Measurements from ENCODE around the gene KRTAP12-4.
"Not testable (repeated sequence)": the region's sequence is repeated elsewhere in the genome, so short reads cannot be mapped to it uniquely, and the experiment has no call there.

The KRTAP12-4 gene

GRCh38 chr21:44632067-44632466 lies 22.4 kb downstream of the KRTAP12-4 start:
- Mint-ChIP-seq H3K27me3 (no peaks in the 10 kb centered on the region), H3K9me3 (peaks cover 33% of the 10 kb centered on the region), H3K27ac (no peak overlapping the region), H3K4me3 (no peak overlapping the region), H3K36me3 (peaks cover 13% of the 10 kb centered on the region), H3K4me1 (peaks cover 32% of the 10 kb centered on the region)

- Mint-ChIP-seq H3K36me3 (peaks cover 13% of the 10 kb centered on the region), H3K4me1 (peaks cover 38% of the 10 kb centered on the region), H3K27me3 (no peaks in the 10 kb centered on the region), H3K27ac (no peak overlapping the region), H3K9me3 (peaks cover 33% of the 10 kb centered on the region), H3K4me3 (peak overlapping the region; percentile 41)
Observed at GRCh38 chr21:44630440-44630839, 24.0 kb downstream of the KRTAP12-4 start.

GRCh38 chr21:44628707-44629391 lies 25.6 kb downstream of the KRTAP12-4 start:
- no peak overlapping the region for H3K27ac Mint-ChIP-seq

GRCh38 chr21:44627831-44628233 lies 26.6 kb downstream of the KRTAP12-4 start:
- H3K27ac Mint-ChIP-seq, H3K4me3 Mint-ChIP-seq, H3K27me3 Mint-ChIP-seq: not testable (repeated sequence)
- Mint-ChIP-seq H3K36me3 (peaks cover 18% of the 10 kb centered on the region), H3K9me3 (peaks cover 37% of the 10 kb centered on the region), H3K4me1 (peaks cover 38% of the 10 kb centered on the region)

More at GRCh38 chr21:44628707-44629391, 25.6 kb downstream of the KRTAP12-4 start:
- no peak overlapping the region for H3K4me3 Mint-ChIP-seq
- no peaks in the 10 kb centered on the region for H3K27me3 Mint-ChIP-seq
- peaks cover 38% of the 10 kb centered on the region for H3K4me1 Mint-ChIP-seq
- peaks cover 37% of the 10 kb centered on the region for H3K9me3 Mint-ChIP-seq
- peaks cover 15% of the 10 kb centered on the region for H3K36me3 Mint-ChIP-seq

- H3K4me3 Mint-ChIP-seq, H3K27me3 Mint-ChIP-seq: not testable (repeated sequence)
- H3K36me3 Mint-ChIP-seq = peaks cover 22% of the 10 kb centered on the region
- H3K4me1 Mint-ChIP-seq = peaks cover 38% of the 10 kb centered on the region
- H3K9me3 Mint-ChIP-seq = peaks cover 42% of the 10 kb centered on the region
- peak overlapping the region; percentile 59 for H3K27ac Mint-ChIP-seq
Observed at GRCh38 chr21:44627181-44627822, 27.2 kb downstream of the KRTAP12-4 start.

- Mint-ChIP-seq H3K27me3 (no peaks in the 10 kb centered on the region), H3K4me1 (peaks cover 38% of the 10 kb centered on the region), H3K36me3 (peaks cover 22% of the 10 kb centered on the region), H3K9me3 (peaks cover 42% of the 10 kb centered on the region), H3K4me3 (no peak within 1 kb of the TSS), H3K27ac (peak within 1 kb of the TSS; percentile 59)
Observed at GRCh38 chr21:44626673-44627143, 27.8 kb downstream of the KRTAP12-4 start, which contains the start of gene KRTAP10-9. Gene KRTAP10-9, plus strand, starts transcription at chr21:44627093. Its CDS starts 79 bp downstream, at chr21:44627172.

- Mint-ChIP-seq H3K27ac (no peak overlapping the region), H3K27me3 (no peaks in the 10 kb centered on the region), H3K4me1 (peaks cover 37% of the 10 kb centered on the region), H3K9me3 (peaks cover 38% of the 10 kb centered on the region), H3K36me3 (peaks cover 22% of the 10 kb centered on the region), H3K4me3 (no peak overlapping the region)
Observed at GRCh38 chr21:44626262-44626661, 28.2 kb downstream of the KRTAP12-4 start.

GRCh38 chr21:44625756-44626155 lies 28.7 kb downstream of the KRTAP12-4 start:
- Mint-ChIP-seq H3K9me3 (peaks cover 35% of the 10 kb centered on the region), H3K4me3 (no peak overlapping the region), H3K36me3 (peaks cover 20% of the 10 kb centered on the region), H3K27ac (no peak overlapping the region), H3K4me1 (peaks cover 34% of the 10 kb centered on the region), H3K27me3 (no peaks in the 10 kb centered on the region)

- Mint-ChIP-seq H3K36me3 (peaks cover 30% of the 10 kb centered on the region), H3K27me3 (no peaks in the 10 kb centered on the region), H3K4me1 (peaks cover 34% of the 10 kb centered on the region), H3K4me3 (no peak overlapping the region), H3K9me3 (peaks cover 51% of the 10 kb centered on the region), H3K27ac (no peak overlapping the region)
Observed at GRCh38 chr21:44623575-44623974, 30.9 kb downstream of the KRTAP12-4 start.

GRCh38 chr21:44619886-44620285 lies 34.6 kb downstream of the KRTAP12-4 start:
- Mint-ChIP-seq H3K27ac (peak overlapping the region; percentile 96), H3K36me3 (peaks cover 30% of the 10 kb centered on the region), H3K4me1 (peaks cover 53% of the 10 kb centered on the region), H3K4me3 (peak overlapping the region; percentile 71), H3K27me3 (no peaks in the 10 kb centered on the region), H3K9me3 (peaks cover 50% of the 10 kb centered on the region)

GRCh38 chr21:44618909-44619308 lies 35.5 kb downstream of the KRTAP12-4 start:
- peak overlapping the region; percentile 71 for H3K4me3 Mint-ChIP-seq
- H3K4me1 Mint-ChIP-seq = peaks cover 56% of the 10 kb centered on the region
- no peaks in the 10 kb centered on the region for H3K27me3 Mint-ChIP-seq
- peaks cover 40% of the 10 kb centered on the region for H3K9me3 Mint-ChIP-seq
- peak overlapping the region; percentile 96 for H3K27ac Mint-ChIP-seq
- H3K36me3 Mint-ChIP-seq = peaks cover 28% of the 10 kb centered on the region

GRCh38 chr21:44618504-44618903 lies 36.0 kb downstream of the KRTAP12-4 start:
- Mint-ChIP-seq H3K27ac (peak overlapping the region; percentile 96), H3K27me3 (no peaks in the 10 kb centered on the region), H3K4me1 (peaks cover 56% of the 10 kb centered on the region), H3K36me3 (peaks cover 26% of the 10 kb centered on the region), H3K9me3 (peaks cover 36% of the 10 kb centered on the region), H3K4me3 (peak overlapping the region; percentile 71)

- peaks cover 22% of the 10 kb centered on the region for H3K9me3 Mint-ChIP-seq
- H3K36me3 Mint-ChIP-seq = peaks cover 16% of the 10 kb centered on the region
- H3K4me1 Mint-ChIP-seq = peaks cover 61% of the 10 kb centered on the region
- no peak overlapping the region for H3K4me3 Mint-ChIP-seq
- H3K27me3 Mint-ChIP-seq = no peaks in the 10 kb centered on the region
- peak overlapping the region; percentile 30 for H3K27ac Mint-ChIP-seq
Observed at GRCh38 chr21:44617071-44617501, 37.4 kb downstream of the KRTAP12-4 start.

- Mint-ChIP-seq H3K4me3 (no peak overlapping the region), H3K4me1 (peaks cover 61% of the 10 kb centered on the region), H3K36me3 (peaks cover 16% of the 10 kb centered on the region), H3K27me3 (no peaks in the 10 kb centered on the region), H3K27ac (peak overlapping the region; percentile 30), H3K9me3 (peaks cover 22% of the 10 kb centered on the region)
Observed at GRCh38 chr21:44616591-44616926, 37.9 kb downstream of the KRTAP12-4 start.

- Mint-ChIP-seq H3K27me3 (no peaks in the 10 kb centered on the region), H3K4me1 (peaks cover 61% of the 10 kb centered on the region), H3K9me3 (peaks cover 22% of the 10 kb centered on the region), H3K4me3 (no peak overlapping the region), H3K27ac (peak overlapping the region; percentile 80), H3K36me3 (peaks cover 16% of the 10 kb centered on the region)
Observed at GRCh38 chr21:44615911-44616590, 38.4 kb downstream of the KRTAP12-4 start.

GRCh38 chr21:44615466-44615865 lies 39.0 kb downstream of the KRTAP12-4 start:
- Mint-ChIP-seq H3K4me1 (peaks cover 57% of the 10 kb centered on the region), H3K27ac (no peak overlapping the region), H3K4me3 (no peak overlapping the region), H3K27me3 (no peaks in the 10 kb centered on the region), H3K36me3 (peaks cover 12% of the 10 kb centered on the region), H3K9me3 (peaks cover 16% of the 10 kb centered on the region)

All from activated naive CD4-positive, alpha-beta T cell treated with anti-CD3 and anti-CD28 coated beads, Interleukin-2, amount 50 U/mL, for 24 hours (primary cell).